OCI-LY7 (cell line): ENCODE data around the gene NODAL. TPM values are rescaled to one million over a fixed set of nuclear protein-coding genes. Genes with fewer than 3 reads are reported as not detected.

ENCODE experiments used
- BruUV-seq: library from RNA; stranded (reverse); fragments of 400-500 nt; replicated peaks from 2 replicates; lab custom pipeline; 2021; lab: Mats Ljungman, UMichigan
- CTCF ChIA-PET: fragments of 300-600 bp; sonication (Branson Sonifier 250); formaldehyde crosslinking; loops from one replicate; lab custom pipeline; 2022; ENCODE audit warnings: antibody characterized with exemption; ENCODE audit not compliant: unreplicated experiment; lab: Charles Lee
- POLR2A ChIA-PET: fragments of 300-600 bp; sonication (Branson Sonifier 250); formaldehyde crosslinking; loops from one replicate; lab custom pipeline; 2022; ENCODE audit warnings: antibody characterized with exemption; lab: Charles Lee
- DNase-seq: peaks from one replicate; pipeline ENCODE4 v3.0.0-alpha.2; 2015; ENCODE audit warnings: low spot score
- H2AFZ ChIP-seq: fragments of 200-600 bp; sonication (generic), shearing (Covaris generic); 2 replicates; pipeline ENCODE4 v1.6.1; 2014; ENCODE audit warnings: mild to moderate bottlenecking, antibody characterized with exemption, low read length, moderate library complexity
- H3K27ac ChIP-seq: fragments of 200-600 bp; sonication (generic); 2 replicates; pipeline ENCODE4 v1.5.1; 2014; ENCODE audit warnings: mixed run types, low read depth, mild to moderate bottlenecking, moderate library complexity, low read length, inconsistent platforms; ENCODE audit not compliant: poor library complexity, severe bottlenecking
- H3K36me3 ChIP-seq: fragments of 200-600 bp; sonication (generic); 2 replicates; pipeline ENCODE4 v1.6.1; 2014; ENCODE audit warnings: mild to moderate bottlenecking, antibody characterized with exemption, low read length, moderate library complexity, mixed read lengths; ENCODE audit not compliant: insufficient read depth
- H3K4me1 ChIP-seq: fragments of 200-600 bp; sonication (generic); 2 replicates; pipeline ENCODE4 v1.5.1; 2014; ENCODE audit warnings: mild to moderate bottlenecking, low read length; ENCODE audit not compliant: insufficient read depth, poor library complexity, severe bottlenecking
- H3K4me2 ChIP-seq: fragments of 200-600 bp; sonication (generic); 2 replicates; pipeline ENCODE4 v1.6.1; 2014; ENCODE audit warnings: mild to moderate bottlenecking, low read length
- H3K4me3 ChIP-seq: fragments of 200-600 bp; sonication (generic); 2 replicates; pipeline ENCODE4 v1.5.1; 2014; ENCODE audit warnings: mild to moderate bottlenecking, low read depth, low read length; ENCODE audit not compliant: poor library complexity, severe bottlenecking
- H3K79me2 ChIP-seq: fragments of 200-600 bp; sonication (generic); 2 replicates; pipeline ENCODE4 v1.6.1; 2016; ENCODE audit warnings: low read depth, mild to moderate bottlenecking, low read length, moderate library complexity, mixed read lengths; ENCODE audit not compliant: insufficient read depth
- H3K9me2 ChIP-seq: fragments of 200-600 bp; sonication (generic); 2 replicates; pipeline ENCODE4 v1.6.1; 2016; ENCODE audit warnings: mild to moderate bottlenecking, low read length, mixed read lengths; ENCODE audit not compliant: insufficient read depth
- H3K9me3 ChIP-seq: fragments of 200-600 bp; sonication (generic); 2 replicates; pipeline ENCODE4 v1.6.1; 2014; ENCODE audit warnings: mild to moderate bottlenecking, mixed run types, low read length, mixed read lengths
- H4K20me1 ChIP-seq: fragments of 200-600 bp; sonication (generic); 2 replicates; pipeline ENCODE4 v1.6.1; 2014; ENCODE audit warnings: mild to moderate bottlenecking, antibody characterized with exemption, low read length, moderate library complexity, mixed read lengths; ENCODE audit not compliant: insufficient read depth
- EZH2phosphoT487 ChIP-seq: fragments of 200-600 bp; sonication (generic); IDR thresholded peaks from 2 replicates; pipeline ENCODE4 v1.6.1; 2018; ENCODE audit warnings: low read depth, borderline replicate concordance, mild to moderate bottlenecking, mixed run types, antibody characterized with exemption, low read length, moderate library complexity, mixed read lengths
- intact Hi-C: fragments of 100-400 bp; cut with micrococcal nuclease; formaldehyde crosslinking; loops from one replicate; pipeline ENCODE4 v1.10.0; 2022; ENCODE audit not compliant: unreplicated experiment
- total RNA-seq, 2 experiments: library from RNA; depleted of rRNA in 1 of 2; stranded (reverse); fragments of >200 nt in 1 of 2; shearing (Covaris generic) in 1 of 2; gene quantifications; 2 replicates each; pipeline ENCODE4 v1.2.3, GENCODE V29; 2014 to 2022
- TF ChIP-seq, protein P1 (sequence below): fragments of 200-600 bp; sonication (generic); conservative IDR thresholded peaks from 2 replicates; pipeline ENCODE4 v1.5.1; 2014; ENCODE audit warnings: mild to moderate bottlenecking, antibody characterized with exemption, low read length, moderate library complexity, mixed read lengths

Gene NODAL
- total RNA-seq, 2 experiments from 2014 or later = not detected

DNA sequence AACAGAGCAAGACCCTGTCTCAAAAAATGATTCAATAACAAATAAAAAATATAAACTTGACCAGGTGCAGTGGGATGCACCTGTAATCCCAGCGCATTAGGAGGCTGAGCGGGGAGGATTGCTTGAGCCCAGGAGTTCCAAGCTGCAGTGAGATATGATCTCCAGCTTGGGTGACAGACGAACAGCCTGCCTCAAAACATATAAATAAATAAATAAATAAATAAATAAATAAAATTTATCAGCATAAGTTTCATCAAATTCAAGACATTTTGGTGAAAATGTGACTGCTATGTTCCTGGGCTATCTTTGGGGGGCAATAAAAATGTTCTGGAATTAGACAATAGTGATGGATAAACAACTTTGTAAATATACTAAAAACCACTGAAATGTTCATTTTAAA lies 42.3 kb downstream of the NODAL start:
- H3K4me3 ChIP-seq = no peak overlapping the region
- TF ChIP-seq, protein P1, sequence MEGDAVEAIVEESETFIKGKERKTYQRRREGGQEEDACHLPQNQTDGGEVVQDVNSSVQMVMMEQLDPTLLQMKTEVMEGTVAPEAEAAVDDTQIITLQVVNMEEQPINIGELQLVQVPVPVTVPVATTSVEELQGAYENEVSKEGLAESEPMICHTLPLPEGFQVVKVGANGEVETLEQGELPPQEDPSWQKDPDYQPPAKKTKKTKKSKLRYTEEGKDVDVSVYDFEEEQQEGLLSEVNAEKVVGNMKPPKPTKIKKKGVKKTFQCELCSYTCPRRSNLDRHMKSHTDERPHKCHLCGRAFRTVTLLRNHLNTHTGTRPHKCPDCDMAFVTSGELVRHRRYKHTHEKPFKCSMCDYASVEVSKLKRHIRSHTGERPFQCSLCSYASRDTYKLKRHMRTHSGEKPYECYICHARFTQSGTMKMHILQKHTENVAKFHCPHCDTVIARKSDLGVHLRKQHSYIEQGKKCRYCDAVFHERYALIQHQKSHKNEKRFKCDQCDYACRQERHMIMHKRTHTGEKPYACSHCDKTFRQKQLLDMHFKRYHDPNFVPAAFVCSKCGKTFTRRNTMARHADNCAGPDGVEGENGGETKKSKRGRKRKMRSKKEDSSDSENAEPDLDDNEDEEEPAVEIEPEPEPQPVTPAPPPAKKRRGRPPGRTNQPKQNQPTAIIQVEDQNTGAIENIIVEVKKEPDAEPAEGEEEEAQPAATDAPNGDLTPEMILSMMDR = no peak
- no peak for TF ChIP-seq EZH2phosphoT487
- intact Hi-C loops = no loop called here
- H3K27ac ChIP-seq = no peak overlapping the region
- no peaks in the 10 kb centered on the region for H3K9me2 ChIP-seq
- H3K4me1 ChIP-seq = peaks cover 7% of the 10 kb centered on the region
- H4K20me1 ChIP-seq = no peaks in the 10 kb centered on the region
- H3K4me2 ChIP-seq = no peak overlapping the region
- no peak for DNase-seq
- no peaks in the 10 kb centered on the region for H3K9me3 ChIP-seq
- H3K36me3 ChIP-seq = no peaks in the 10 kb centered on the region
- ChIA-PET CTCF (no interaction called here), POLR2A (no interaction called here)
- H3K79me2 ChIP-seq = peaks cover under 1% of the 10 kb centered on the region; the same call in 1 of the 2 replicates
- H2AFZ ChIP-seq = no peak overlapping the region
- no TSS peak for BruUV-seq

- H4K20me1 ChIP-seq = no peaks in the 10 kb centered on the region
- no peak for DNase-seq
- intact Hi-C loops = no loop called here
- no peak overlapping the region for H3K4me2 ChIP-seq
- no peaks in the 10 kb centered on the region for H3K9me3 ChIP-seq
- H3K79me2 ChIP-seq = no peaks in the 10 kb centered on the region
- TF ChIP-seq, protein P1 = no peak
- TF ChIP-seq EZH2phosphoT487 = no peak
- no peaks in the 10 kb centered on the region for H3K4me1 ChIP-seq
- ChIA-PET POLR2A (interaction anchor here (0.7 kb wide), 1 partner anchor 36 kb away, joined by 3 read pairs; no protein-coding TSS in a partner anchor), CTCF (interaction anchor here (1.6 kb wide), 1 partner anchor 18 kb away, joined by 3 read pairs; no protein-coding TSS in a partner anchor)
- no TSS peak for BruUV-seq
- no peaks in the 10 kb centered on the region for H3K9me2 ChIP-seq
- no peaks in the 10 kb centered on the region for H3K36me3 ChIP-seq
- H3K4me3 ChIP-seq = no peak overlapping the region
- no peak overlapping the region for H2AFZ ChIP-seq
- no peak overlapping the region for H3K27ac ChIP-seq
Observed at GRCh38 chr10:70396140-70396539, 45.3 kb downstream of the NODAL start.

DNA sequence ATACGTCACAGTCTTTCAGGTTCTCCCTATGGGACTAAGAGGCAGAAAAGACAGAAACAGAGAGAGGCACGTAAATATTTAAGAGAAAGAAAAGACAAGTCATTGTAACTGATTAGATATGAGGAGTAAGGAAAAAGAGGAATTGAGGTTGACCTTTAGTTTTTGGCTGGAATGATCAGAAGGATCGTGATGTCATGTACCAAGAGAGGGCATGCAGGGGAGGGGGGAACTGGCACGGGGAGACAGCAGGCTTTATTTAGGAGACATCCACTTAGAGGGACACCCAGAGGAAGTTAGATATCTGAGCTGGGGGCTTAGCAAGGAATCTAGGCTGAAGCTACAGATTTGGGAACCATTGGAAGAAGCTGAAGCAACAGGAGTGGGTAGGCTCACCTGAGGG lies 49.8 kb downstream of the NODAL start:
- no peak overlapping the region for H3K27ac ChIP-seq
- H3K9me2 ChIP-seq = no peaks in the 10 kb centered on the region
- TF ChIP-seq, protein P1 = no peak
- TF ChIP-seq EZH2phosphoT487 = no peak
- ChIA-PET POLR2A (no interaction called here), CTCF (no interaction called here)
- BruUV-seq = no TSS peak
- intact Hi-C loops = no loop called here
- no peak overlapping the region for H3K4me2 ChIP-seq
- H3K4me3 ChIP-seq = no peak overlapping the region
- H3K4me1 ChIP-seq = peaks cover 7% of the 10 kb centered on the region
- no peaks in the 10 kb centered on the region for H3K36me3 ChIP-seq
- H3K9me3 ChIP-seq = no peaks in the 10 kb centered on the region
- H3K79me2 ChIP-seq = no peaks in the 10 kb centered on the region
- no peak overlapping the region for H2AFZ ChIP-seq
- H4K20me1 ChIP-seq = no peaks in the 10 kb centered on the region
- no peak for DNase-seq
